DOHH2 (cell line): Measurements from ENCODE around the gene SLC9A1.

Source experiments
- H3F3A ChIP-seq: fragments of 200-600 bp; sonication (generic), shearing (Covaris generic); 2 replicates; pipeline ENCODE4 v1.6.0; 2016; ENCODE audit warnings: antibody characterized with exemption, mild to moderate bottlenecking; ENCODE audit not compliant: control insufficient read depth, insufficient read depth
- H3K27ac ChIP-seq: fragments of 200-600 bp; sonication (generic); 2 replicates; pipeline ENCODE4 v1.5.1; 2014; ENCODE audit warnings: low read depth, mild to moderate bottlenecking, low read length, moderate library complexity
- H3K27me3 ChIP-seq: fragments of 200-600 bp; sonication (generic); 2 replicates; pipeline ENCODE4 v1.6.1; 2014; ENCODE audit warnings: mild to moderate bottlenecking, low read length, mixed read lengths; ENCODE audit not compliant: control insufficient read depth
- H3K36me3 ChIP-seq: fragments of 200-600 bp; sonication (generic); 2 replicates; pipeline ENCODE4 v1.6.1; 2014; ENCODE audit warnings: mild to moderate bottlenecking, low read length, moderate library complexity, mixed read lengths; ENCODE audit not compliant: control insufficient read depth
- H3K4me1 ChIP-seq: fragments of 200-600 bp; sonication (generic); 2 replicates; pipeline ENCODE4 v1.6.1; 2014; ENCODE audit warnings: mild to moderate bottlenecking, low read length, mixed read lengths; ENCODE audit not compliant: control insufficient read depth
- H3K4me2 ChIP-seq: fragments of 200-600 bp; sonication (generic); 2 replicates; pipeline ENCODE4 v1.6.0; 2014; ENCODE audit warnings: mild to moderate bottlenecking, low read length, moderate library complexity
- H3K4me3 ChIP-seq: fragments of 200-600 bp; sonication (generic); 2 replicates; pipeline ENCODE4 v1.5.1; 2014; ENCODE audit warnings: mild to moderate bottlenecking, low read length, mixed read lengths
- H3K79me2 ChIP-seq: fragments of 200-600 bp; sonication (generic); 2 replicates; pipeline ENCODE4 v1.6.1; 2014; ENCODE audit warnings: mild to moderate bottlenecking, low read length, mixed read lengths; ENCODE audit not compliant: control insufficient read depth
- H3K9me2 ChIP-seq: fragments of 200-600 bp; sonication (generic); replicated peaks from 2 replicates; pipeline ENCODE4 v1.6.1; 2014; ENCODE audit warnings: mild to moderate bottlenecking, low read length, mixed read lengths; ENCODE audit not compliant: control insufficient read depth
- H3K9me3 ChIP-seq: fragments of 200-600 bp; sonication (generic); 2 replicates; pipeline ENCODE4 v1.6.1; 2014; ENCODE audit warnings: antibody characterized with exemption, low read length, mixed read lengths; ENCODE audit not compliant: control insufficient read depth, insufficient read depth
- H4K20me1 ChIP-seq: fragments of 200-600 bp; sonication (generic); 2 replicates; pipeline ENCODE4 v1.6.0; 2014; ENCODE audit warnings: low read depth, mild to moderate bottlenecking, antibody characterized with exemption, low read length, moderate library complexity; ENCODE audit not compliant: control insufficient read depth, insufficient read depth
- CTCF ChIP-seq: fragments of 200-600 bp; sonication (generic); IDR thresholded peaks from one replicate; pipeline ENCODE4 v1.5.1; 2014; ENCODE audit warnings: antibody characterized with exemption, mild to moderate bottlenecking, low read depth, low read length; ENCODE audit not compliant: poor library complexity, severe bottlenecking
- EZH2phosphoT487 ChIP-seq: fragments of 200-600 bp; sonication (generic); IDR thresholded peaks from 2 replicates; pipeline ENCODE4 v1.6.1; 2017; ENCODE audit warnings: borderline replicate concordance, mild to moderate bottlenecking, antibody characterized with exemption, low read length, moderate library complexity, mixed read lengths

SLC9A1 gene

DNA sequence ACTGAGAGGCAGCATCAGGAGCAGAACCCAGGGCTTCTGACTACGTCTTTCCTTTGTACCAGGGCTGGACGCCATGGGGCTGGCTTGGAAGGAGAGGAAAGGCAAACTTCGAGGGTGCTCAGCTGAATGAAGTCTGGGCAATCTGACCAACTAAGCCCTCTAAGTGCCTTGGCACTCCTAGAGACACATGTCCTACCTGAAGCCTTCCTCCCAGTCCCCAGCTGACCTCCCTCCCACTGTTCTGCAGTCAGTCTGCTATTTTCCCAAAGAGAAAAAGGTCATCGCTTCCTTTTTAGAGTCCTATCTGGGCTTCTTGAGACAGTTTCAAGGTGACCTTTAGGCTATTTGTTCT lies 5.2 kb downstream of the SLC9A1 start:
- 0 out of 2 replicates have a peak, but pooled peaks cover 3% of the 10 kb centered on the region for H4K20me1 ChIP-seq
- H3K36me3 ChIP-seq: no peaks in the 10 kb centered on the region; the same call in 1 of the 2 replicates
- H3K9me2 ChIP-seq: no peaks in the 10 kb centered on the region
- H3K9me3 ChIP-seq: no peaks in the 10 kb centered on the region
- TF ChIP-seq EZH2phosphoT487: no peak
- TF ChIP-seq CTCF: no peak
- H3K4me2 ChIP-seq: no peak overlapping the region
- no peak overlapping the region for H3K4me3 ChIP-seq
- peaks cover 65% of the 10 kb centered on the region for H3K4me1 ChIP-seq
- peaks cover 88% of the 10 kb centered on the region for H3K79me2 ChIP-seq
- no peaks in the 10 kb centered on the region for H3K27me3 ChIP-seq
- no peak overlapping the region for H3K27ac ChIP-seq
- peaks cover 13% of the 10 kb centered on the region for H3F3A ChIP-seq

DNA sequence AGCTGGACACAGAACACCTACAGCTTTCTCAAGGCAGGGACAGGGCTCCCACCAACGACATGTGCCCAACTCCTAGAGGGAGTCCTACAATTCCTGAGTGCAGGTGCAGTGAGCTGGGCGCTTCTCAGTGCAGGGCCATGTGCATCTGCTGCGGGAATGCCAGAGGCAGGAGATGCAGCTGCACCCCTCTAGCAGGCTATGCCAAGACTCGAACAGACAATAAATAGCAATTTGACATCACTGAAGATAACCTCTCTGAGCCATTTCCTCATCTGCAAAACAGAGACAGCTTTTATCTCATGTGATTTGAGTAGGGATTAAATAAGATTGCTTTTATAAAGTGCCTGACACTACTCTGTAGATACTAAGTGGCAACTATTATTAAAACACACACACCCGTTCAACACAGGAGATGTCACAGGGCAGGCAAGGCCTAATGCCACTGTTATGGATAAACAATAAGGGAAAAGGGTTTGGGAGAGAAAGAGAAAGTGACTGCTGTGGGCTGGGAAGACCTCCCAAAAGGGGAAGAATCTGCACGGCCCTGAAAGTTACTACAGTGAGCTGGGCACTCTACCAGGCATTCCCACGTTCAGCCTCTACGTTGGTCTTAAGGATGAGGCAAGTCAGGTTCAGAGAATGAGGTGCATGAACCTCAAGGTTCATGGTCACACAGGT lies 5.7 kb downstream of the SLC9A1 start:
- no peaks in the 10 kb centered on the region; the same call in 1 of the 2 replicates for H3K36me3 ChIP-seq
- H4K20me1 ChIP-seq: 0 out of 2 replicates have a peak, but pooled peaks cover 3% of the 10 kb centered on the region
- peak overlapping the region; percentile 68 for H3K4me2 ChIP-seq
- H3K4me3 ChIP-seq: 0 out of 2 replicates have a peak overlapping the region, but pooled peaks have one; percentile 3
- peaks cover 62% of the 10 kb centered on the region for H3K4me1 ChIP-seq
- H3F3A ChIP-seq: peaks cover 13% of the 10 kb centered on the region
- H3K27ac ChIP-seq: peak overlapping the region; percentile 62
- H3K79me2 ChIP-seq: peaks cover 85% of the 10 kb centered on the region
- H3K9me2 ChIP-seq: no peaks in the 10 kb centered on the region
- no peaks in the 10 kb centered on the region for H3K27me3 ChIP-seq
- no peak for TF ChIP-seq CTCF
- TF ChIP-seq EZH2phosphoT487: no peak
- no peaks in the 10 kb centered on the region for H3K9me3 ChIP-seq

DNA sequence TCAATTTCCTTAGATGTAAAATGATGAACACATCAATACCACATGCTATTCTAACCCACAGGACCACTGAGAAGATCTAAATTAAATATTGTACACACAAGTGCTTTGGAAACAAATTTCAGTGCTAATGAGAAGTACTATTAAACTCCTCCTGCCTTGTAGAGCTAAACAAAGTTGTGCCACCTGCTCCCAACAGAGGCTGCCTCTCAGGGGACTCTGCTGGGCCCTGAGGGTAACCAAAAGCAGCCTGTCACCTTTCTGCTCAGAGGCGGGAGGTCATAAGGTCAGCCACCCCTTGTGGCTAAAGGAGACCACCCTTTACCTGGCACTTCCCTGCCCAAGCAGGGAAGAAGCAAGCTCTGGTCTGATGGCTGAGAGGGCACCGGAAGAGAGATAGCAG lies 6.3 kb downstream of the SLC9A1 start:
- peak overlapping the region; percentile 68 for H3K4me2 ChIP-seq
- peak overlapping the region; percentile 62 for H3K27ac ChIP-seq
- no peaks in the 10 kb centered on the region for H3K9me3 ChIP-seq
- H3K9me2 ChIP-seq: no peaks in the 10 kb centered on the region
- peaks cover 56% of the 10 kb centered on the region for H3K4me1 ChIP-seq
- no peaks in the 10 kb centered on the region; the same call in 1 of the 2 replicates for H3K36me3 ChIP-seq
- H3K79me2 ChIP-seq: peaks cover 83% of the 10 kb centered on the region
- H3K4me3 ChIP-seq: peak overlapping the region; percentile 51
- H4K20me1 ChIP-seq: 0 out of 2 replicates have a peak, but pooled peaks cover 3% of the 10 kb centered on the region
- H3F3A ChIP-seq: peaks cover 13% of the 10 kb centered on the region
- no peaks in the 10 kb centered on the region for H3K27me3 ChIP-seq
- TF ChIP-seq CTCF: no peak
- TF ChIP-seq EZH2phosphoT487: no peak
